ENCODE data around the gene SORBS1. TPM values are rescaled to one million over a fixed set of nuclear protein-coding genes. Genes with fewer than 3 reads are reported as not detected.

The SORBS1 gene
- total and polyA plus RNA-seq, 9 of the 15 experiments (the other 6 are each of a cell fraction or from before 2014, with no cell fraction given), result 2.0 to 13.3 (median 6.5) TPM

- no peak for TF ChIP-seq ZBTB5 (IDR thresholded peaks at IDR 0.05)
- peak; percentile 26; the same call in 1 of the 2 replicates for TF ChIP-seq VEZF1 (CRISPR knock-in tag; IDR thresholded peaks at IDR 0.05)
- peak; percentile 92 for TF ChIP-seq JUND (IDR thresholded peaks at IDR 0.05; ENCODE audit: borderline replicate concordance, low read depth, low read length)
- peak; percentile 98 for TF ChIP-seq JUND (tag; IDR thresholded peaks at IDR 0.05; ENCODE audit: borderline replicate concordance, low read depth, low read length)
- TF ChIP-seq ZNF134 (CRISPR knock-in tag; conservative IDR thresholded peaks at IDR 0.05), result no peak
- TF ChIP-seq XRCC5 (IDR thresholded peaks at IDR 0.05; ENCODE audit: low read depth, low read length), result no peak
- TF ChIP-seq PML (IDR thresholded peaks at IDR 0.05; ENCODE audit: low read length), result no peak
- peak; percentile 57; the same call in 1 of the 2 replicates for TF ChIP-seq NCOR1 (IDR thresholded peaks at IDR 0.05)
- TF ChIP-seq ZBTB9 (CRISPR knock-in tag; IDR thresholded peaks at IDR 0.05), result no peak
- TF ChIP-seq CHAMP1 (IDR thresholded peaks at IDR 0.05), result no peak
- TF ChIP-seq ETV5 (CRISPR knock-in tag; IDR thresholded peaks at IDR 0.05; ENCODE audit: low read depth), result no peak
- no peak for TF ChIP-seq TSHZ1 (CRISPR knock-in tag; IDR thresholded peaks at IDR 0.05)
- TF ChIP-seq ZNF165 (CRISPR knock-in tag; IDR thresholded peaks at IDR 0.05; ENCODE audit: borderline replicate concordance), result no peak
- TF ChIP-seq SIX5 (IDR thresholded peaks at IDR 0.05; ENCODE audit: borderline replicate concordance in 1 of 2, insufficient read depth in 1 of 2, low read depth in 1 of 2, low read length in 2 of 2), result no peak
- no peak for TF ChIP-seq ZNF277 (CRISPR knock-in tag; IDR thresholded peaks at IDR 0.05; ENCODE audit: borderline replicate concordance)
Observed at GRCh38 chr10:95266674-95267095, 294.5 kb downstream of the SORBS1 start (continued).
